ENCODE results near the gene NOXA1. TPM values are rescaled to one million over a fixed set of nuclear protein-coding genes. Genes with fewer than 3 reads are reported as not detected.

The NOXA1 gene
- total RNA-seq, 4 donors from 2014 or later: 1.4 to 5.3 (median 2.4) TPM

- no peak for TF ChIP-seq CTCF (IDR thresholded peaks at IDR 0.05; ENCODE audit: low read depth)
Measured at GRCh38 chr9:137417161-137418021, 5.8 kb upstream of the NOXA1 start.

GRCh38 chr9:137421838-137422603 lies 1.2 kb upstream of the NOXA1 start:
- TF ChIP-seq CTCF (IDR thresholded peaks at IDR 0.05; ENCODE audit: low read depth): no peak

GRCh38 chr9:137423514-137424291 lies 510 bp downstream of the NOXA1 start:
- no peak for TF ChIP-seq CTCF (IDR thresholded peaks at IDR 0.05; ENCODE audit: low read depth)

GRCh38 chr9:137426018-137426681 lies 3.0 kb downstream of the NOXA1 start:
- TF ChIP-seq CTCF (IDR thresholded peaks at IDR 0.05; ENCODE audit: low read depth): no peak

GRCh38 chr9:137427454-137428310 lies 4.5 kb downstream of the NOXA1 start:
- TF ChIP-seq CTCF (IDR thresholded peaks at IDR 0.05; ENCODE audit: low read depth): no peak

- TF ChIP-seq CTCF (IDR thresholded peaks at IDR 0.05; ENCODE audit: low read depth): no peak
Measured at GRCh38 chr9:137428311-137428630, 5.1 kb downstream of the NOXA1 start.
